GM18505 (cell line): Measurements from ENCODE around the gene TOP3B.

Experiments
- ATAC-seq: cut with Tn5 transposase; IDR thresholded peaks from one replicate; pipeline ENCODE4 v1.9.1; 2021; ENCODE audit not compliant: unreplicated experiment
- POLR2A ChIP-seq: IDR thresholded peaks from 4 replicates; pipeline ENCODE4 v1.6.1; 2011; ENCODE audit warnings: borderline replicate concordance; ENCODE audit not compliant: insufficient read depth, insufficient read length; ENCODE audit errors: extremely low read depth

The TOP3B gene, protein sequence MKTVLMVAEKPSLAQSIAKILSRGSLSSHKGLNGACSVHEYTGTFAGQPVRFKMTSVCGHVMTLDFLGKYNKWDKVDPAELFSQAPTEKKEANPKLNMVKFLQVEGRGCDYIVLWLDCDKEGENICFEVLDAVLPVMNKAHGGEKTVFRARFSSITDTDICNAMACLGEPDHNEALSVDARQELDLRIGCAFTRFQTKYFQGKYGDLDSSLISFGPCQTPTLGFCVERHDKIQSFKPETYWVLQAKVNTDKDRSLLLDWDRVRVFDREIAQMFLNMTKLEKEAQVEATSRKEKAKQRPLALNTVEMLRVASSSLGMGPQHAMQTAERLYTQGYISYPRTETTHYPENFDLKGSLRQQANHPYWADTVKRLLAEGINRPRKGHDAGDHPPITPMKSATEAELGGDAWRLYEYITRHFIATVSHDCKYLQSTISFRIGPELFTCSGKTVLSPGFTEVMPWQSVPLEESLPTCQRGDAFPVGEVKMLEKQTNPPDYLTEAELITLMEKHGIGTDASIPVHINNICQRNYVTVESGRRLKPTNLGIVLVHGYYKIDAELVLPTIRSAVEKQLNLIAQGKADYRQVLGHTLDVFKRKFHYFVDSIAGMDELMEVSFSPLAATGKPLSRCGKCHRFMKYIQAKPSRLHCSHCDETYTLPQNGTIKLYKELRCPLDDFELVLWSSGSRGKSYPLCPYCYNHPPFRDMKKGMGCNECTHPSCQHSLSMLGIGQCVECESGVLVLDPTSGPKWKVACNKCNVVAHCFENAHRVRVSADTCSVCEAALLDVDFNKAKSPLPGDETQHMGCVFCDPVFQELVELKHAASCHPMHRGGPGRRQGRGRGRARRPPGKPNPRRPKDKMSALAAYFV

DNA sequence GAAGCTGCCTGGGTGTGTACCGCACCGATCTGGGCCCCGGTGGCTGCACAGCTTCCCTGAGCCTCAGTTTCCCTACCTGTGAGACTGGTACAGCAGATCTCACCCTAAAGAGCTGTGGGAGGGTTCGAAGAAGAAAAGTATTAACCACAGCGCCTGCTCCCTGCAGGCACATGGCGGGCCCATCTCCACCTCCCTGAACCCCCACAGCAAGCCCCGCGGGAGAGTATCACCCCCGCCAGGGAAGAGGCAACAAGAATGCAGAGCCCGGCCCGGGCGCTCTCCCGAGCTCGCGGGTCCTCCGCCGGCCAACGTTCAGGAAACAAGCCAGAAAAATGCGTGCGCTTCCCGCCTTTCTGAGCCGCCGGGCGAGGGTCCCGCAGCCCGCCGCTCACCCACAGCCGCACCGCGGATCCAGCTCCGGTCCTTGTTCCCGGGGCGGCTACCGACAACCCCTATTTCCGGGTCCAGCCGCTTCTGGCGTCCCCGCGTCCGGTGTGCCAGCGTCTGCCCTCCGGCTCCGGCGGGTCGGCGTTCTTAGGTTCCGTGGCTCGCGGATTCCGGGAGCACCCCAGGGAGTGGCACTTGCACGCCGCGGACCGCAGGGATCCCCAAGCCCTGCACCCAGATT is at the start of gene TOP3B:
Gene TOP3B (minus strand): TSS at position 450 of the 628 bp plus-strand sequence. CDS start 7,078 bp downstream, outside the sequence.
- peak; percentile 94 for TF ChIP-seq POLR2A
- peak; percentile 76 for ATAC-seq

DNA sequence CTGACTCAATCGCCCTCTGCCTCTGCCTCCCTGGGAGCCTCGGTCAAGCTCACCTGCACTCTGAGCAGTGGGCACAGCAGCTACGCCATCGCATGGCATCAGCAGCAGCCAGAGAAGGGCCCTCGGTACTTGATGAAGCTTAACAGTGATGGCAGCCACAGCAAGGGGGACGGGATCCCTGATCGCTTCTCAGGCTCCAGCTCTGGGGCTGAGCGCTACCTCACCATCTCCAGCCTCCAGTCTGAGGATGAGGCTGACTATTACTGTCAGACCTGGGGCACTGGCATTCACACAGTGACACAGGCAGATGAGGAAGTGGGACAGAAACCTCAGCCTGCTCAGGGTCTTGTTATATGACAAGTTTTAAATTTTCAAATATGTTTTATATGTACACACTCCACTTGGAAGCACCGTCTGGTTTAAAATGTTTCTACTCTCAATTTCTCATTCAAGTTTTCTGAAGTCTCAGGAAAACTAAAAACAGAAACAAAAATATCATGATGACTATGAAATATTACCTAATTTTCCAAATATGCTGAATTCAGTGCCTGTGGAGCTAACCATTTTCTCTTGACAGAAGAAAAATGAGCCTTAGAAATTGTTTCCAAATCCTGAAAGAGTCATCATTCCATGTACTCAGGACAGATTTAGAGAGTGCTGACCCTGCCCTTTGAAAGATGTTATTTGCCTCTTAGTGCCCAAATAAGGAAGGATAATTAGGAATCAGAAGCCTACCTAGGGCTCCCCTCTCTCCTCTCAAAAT is 48.8 kb upstream of the TOP3B start:
- no peak for TF ChIP-seq POLR2A
- ATAC-seq, result peak; percentile 35

DNA sequence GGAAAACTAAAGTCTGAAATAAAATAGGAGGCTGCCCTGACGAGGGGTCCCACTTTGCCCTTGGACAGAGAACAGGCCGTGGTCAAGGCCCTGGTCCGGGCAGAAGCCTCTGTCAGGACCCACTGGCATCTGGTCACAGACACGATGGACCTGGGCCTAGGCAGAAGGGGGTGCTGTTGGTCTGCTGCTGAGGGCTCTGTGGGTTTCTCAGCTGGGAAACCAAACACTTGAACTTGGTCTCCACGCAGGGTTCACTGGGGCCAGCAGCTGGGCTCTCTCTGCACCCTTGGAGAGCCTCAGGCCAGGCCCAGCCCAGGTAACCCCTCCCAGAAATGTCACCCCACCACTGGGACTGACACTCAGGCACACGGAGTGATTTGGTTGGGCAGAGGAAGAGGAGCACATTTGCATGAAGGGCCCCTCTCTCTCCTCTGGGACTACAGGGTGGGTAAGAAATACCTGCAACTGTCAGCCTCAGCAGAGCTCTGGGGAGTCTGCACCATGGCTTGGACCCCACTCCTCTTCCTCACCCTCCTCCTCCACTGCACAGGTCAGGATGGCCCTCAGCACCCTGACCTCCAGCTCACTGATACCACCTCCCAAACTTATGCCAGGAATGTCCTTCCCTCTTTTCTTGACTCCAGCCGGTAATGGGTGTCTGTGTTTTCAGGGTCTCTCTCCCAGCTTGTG is 48.1 kb upstream of the TOP3B start:
- TF ChIP-seq POLR2A, result peak; percentile 95
- peak; percentile 55 for ATAC-seq

DNA sequence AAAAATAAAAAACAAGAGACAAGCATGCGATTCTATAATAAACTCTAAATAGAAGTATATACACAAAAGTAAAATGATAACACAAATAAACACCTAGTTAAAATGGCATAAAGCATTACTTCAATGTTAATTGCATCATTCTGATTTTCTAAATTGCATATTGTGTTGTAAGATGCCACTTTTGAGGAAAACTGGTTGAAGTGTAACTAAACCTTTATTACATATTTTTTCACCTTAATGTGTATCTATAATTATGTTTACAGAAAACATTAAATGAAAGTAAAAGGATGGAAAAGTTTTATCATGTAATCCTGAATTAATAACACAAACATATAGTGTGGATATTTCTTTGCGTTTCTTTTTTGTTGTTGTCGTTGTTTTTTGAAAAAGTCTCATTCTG is 45.4 kb upstream of the TOP3B start:
- ATAC-seq, result no peak
- TF ChIP-seq POLR2A, result no peak

DNA sequence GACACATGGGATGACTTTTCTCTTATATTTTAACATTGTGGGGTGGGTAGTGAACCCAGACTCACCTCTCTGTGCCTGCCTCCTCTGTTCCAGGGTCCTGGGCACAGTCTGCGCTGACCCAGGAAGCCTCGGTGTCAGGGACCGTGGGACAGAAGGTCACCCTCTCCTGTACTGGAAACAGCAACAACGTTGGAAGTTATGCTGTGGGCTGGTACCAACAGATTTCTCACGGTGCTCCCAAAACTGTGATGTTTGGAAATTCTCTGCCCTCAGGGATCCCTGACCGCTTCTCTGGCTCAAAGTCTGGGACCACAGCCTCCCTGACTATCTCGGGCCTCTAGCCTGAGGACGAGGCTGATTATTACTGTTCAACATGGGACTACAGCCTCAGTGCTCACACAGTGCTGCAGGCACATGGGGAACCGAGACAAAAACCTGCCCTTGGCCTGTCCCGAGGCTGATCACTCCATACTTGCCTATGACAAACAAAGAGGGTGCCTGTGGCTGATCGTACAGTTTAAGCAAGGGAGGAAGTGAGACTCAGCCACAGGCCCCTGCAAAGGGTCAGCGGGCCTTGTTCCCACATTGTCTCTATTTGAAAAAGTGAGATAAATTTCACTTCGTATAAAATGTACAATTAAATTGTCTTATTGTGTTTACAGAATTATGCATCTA is 43.7 kb upstream of the TOP3B start:
- TF ChIP-seq POLR2A, result peak; percentile 4
- ATAC-seq, result no peak

DNA sequence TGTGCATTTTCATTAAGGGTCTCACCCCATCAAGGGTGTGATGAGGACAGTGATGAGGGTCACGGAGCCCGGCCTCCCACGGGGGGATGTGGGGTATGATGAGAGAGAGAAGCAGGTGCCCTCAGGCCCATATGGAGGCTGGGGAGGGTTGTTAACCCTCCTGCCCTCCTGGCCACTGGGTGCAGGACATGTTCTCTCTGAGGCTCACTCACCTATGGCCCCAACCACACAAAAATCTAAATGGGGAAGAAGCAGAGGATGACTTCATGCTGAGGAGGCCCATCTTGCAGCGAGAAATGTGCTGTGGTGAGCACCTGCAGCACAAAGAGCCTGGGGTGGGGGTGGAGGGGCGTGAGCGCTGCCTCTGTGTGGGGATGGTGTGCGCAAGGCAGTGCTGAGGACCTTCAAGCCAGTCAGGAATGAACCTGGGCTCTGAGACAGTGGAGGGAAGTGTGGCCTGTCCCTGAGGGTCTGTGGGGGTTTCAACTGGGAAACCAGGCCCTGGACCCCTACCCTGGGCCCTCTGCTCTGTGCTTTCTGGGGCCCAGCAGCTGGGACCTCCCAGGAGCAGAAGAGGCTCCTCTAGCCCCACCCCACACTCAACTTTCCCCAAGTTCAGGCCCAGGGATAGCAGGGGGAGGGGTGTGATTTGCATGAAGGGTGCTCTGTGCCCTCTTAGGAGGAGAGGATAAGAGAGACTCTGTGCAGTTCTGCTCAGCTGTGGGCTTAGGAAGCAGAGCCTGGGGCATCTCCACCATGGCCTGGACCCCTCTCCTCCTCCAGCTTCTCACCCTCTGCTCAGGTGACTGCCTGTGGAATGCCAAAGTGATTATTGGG is 43.0 kb upstream of the TOP3B start:
- TF ChIP-seq POLR2A, result peak; percentile 70
- ATAC-seq, result no peak

DNA sequence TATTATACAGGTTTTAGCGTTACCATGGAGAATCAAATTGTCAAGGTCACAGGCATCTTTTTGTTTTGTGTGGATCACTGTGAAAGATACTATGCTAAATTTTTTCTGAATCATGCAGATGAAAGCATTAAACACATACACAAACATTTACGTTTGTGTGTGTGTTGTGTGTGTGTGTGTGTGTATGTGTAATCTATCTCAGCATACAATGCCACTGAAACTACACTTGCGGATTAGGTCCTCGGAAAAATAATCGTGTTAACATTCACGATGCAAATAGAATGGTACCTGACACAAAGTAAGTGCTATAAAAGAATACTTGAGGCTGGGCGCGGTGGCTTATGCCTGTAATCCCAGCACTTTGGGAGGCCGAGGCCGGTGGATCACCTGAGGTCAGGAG is 41.9 kb upstream of the TOP3B start:
- no peak for ATAC-seq
- TF ChIP-seq POLR2A, result no peak

DNA sequence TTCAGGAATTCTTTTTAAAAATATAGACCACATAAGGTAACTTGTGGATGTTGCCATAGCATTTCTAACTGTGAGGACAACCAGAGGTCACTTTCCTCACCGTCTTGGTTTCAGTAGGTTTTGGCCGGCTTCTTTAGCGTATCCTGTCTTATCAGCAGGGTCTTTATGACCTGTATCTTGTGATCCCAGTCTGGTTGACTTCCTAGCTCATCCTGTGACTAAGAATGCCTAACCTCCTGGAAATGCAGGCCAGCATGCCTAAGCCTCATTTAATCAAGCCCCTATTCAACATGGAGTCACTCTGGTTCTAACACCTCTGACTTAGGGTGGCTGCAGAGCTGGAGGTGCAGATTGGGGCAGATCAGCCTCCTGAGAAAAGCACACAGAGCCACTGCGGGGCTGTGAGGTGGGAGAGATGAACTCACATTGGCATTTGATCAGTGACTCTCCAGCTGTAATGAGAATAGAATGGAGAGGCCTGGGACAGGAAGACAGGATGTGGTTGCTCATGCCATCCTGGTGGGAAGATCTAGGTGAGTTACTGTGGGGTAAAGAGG is 41.1 kb upstream of the TOP3B start:
- TF ChIP-seq POLR2A, result no peak
- no peak for ATAC-seq

DNA sequence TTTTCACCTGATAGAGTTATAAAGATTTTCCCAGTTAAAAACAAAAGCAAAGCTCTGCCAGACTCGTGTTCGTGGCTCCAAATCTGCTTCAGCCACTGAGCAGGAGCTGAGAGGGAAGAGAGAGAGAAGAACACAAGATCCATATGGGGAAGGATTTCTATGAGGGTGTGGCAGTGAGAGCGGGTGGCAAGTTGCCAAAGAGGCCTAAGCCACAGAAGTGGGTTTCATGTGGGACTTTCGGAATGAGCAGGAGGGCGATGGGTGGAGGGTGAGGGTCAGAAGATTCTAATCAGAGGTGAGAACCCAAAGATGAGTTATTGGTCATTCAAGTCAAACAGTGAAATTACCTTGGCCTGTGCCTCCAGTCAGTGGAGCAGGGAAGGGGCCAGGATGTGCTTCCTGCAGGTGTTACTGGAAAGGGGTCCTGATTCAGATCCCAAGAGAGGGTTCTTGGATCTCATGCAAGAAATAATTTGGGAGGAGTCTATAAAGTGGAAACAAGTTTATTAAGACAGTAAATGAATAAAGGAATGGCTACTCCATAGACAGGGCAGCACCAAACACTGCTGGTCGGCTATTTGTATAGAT is 40.5 kb upstream of the TOP3B start:
- no peak for ATAC-seq
- TF ChIP-seq POLR2A, result no peak

DNA sequence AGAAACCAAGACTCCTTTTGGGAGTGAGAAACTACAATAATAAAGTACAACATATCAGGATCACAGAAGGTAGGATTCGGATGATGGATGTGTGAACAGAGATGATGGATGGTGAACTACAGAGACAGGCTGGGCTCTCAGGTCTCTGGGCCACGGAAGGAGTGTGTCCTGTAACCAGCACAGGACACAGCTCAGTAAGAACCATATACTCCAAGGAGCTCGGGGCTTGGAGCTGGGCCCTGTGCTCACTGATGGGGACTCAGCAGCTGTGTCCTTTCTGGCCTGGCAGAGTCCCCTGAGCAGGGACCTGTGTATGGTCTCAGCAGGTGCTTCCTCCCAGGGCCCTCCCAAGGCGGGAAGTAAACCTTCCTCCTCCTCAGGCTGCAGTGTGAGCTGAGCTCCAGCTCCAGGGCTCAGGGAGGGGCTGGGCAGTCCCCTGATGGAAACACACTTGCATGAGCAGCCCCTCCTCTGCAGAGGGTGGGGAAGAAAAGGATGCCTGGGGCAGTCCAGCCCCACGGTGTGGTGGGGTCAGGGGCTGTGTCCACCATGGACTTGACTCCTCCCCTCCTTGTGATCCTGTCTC is 39.8 kb upstream of the TOP3B start:
- ATAC-seq, result no peak
- no peak for TF ChIP-seq POLR2A

DNA sequence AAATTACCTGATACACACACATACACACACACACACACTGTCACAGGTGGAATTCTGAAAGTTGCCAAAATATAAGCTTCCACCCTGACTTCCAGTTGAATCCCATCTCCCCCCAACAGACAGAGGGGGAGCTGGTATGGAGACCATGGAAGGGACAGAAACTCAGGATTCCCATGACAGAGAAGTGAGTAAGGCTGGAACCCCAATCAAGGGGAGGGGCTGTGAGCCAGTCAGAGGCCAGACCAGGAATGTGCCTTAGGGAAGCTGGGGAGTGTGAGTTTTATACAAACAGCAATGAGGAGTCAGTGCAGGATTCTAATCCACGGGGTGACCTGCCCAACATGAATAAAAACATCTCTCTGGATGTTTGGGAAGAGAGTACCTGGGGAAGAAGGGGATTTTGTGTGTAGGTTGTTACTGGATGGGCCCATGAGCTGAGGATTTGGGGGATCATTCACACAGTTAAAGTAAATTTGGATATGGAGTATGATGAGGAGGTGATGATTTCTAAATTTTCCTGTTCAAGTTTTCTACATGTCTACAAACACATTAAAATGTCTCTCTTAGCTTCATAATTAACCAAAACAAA is 38.7 kb upstream of the TOP3B start:
- TF ChIP-seq POLR2A, result no peak
- ATAC-seq, result no peak
